HL-60 (cell line): ENCODE measurements around the gene MFN2.

ENCODE experiments used
- DNase-seq, 2 experiments: peaks; one replicate each; pipeline ENCODE4 v3.0.0-alpha.2; 2010 to 2020; ENCODE audit warnings: low read depth in 1 of 2, low spot score in 1 of 2
- H3K27ac ChIP-seq: fragments of 250-450 bp; sonication (Bioruptor Pico); replicated peaks from 2 replicates; pipeline ENCODE4 v1.5.1; 2020; ENCODE audit warnings: mild to moderate bottlenecking, moderate library complexity
- H3K27me3 ChIP-seq: fragments of 250-450 bp; sonication (Bioruptor Pico); 2 replicates; pipeline ENCODE4 v1.5.1; 2021; ENCODE audit warnings: mild to moderate bottlenecking, moderate library complexity; ENCODE audit not compliant: insufficient read depth, poor library complexity, severe bottlenecking
- H3K4me3 ChIP-seq: replicated peaks from 2 replicates; pipeline ENCODE4 v1.5.1; 2011; ENCODE audit warnings: mild to moderate bottlenecking, control low read depth, low read length; ENCODE audit not compliant: insufficient read depth
- CTCF ChIP-seq: IDR thresholded peaks from one replicate; pipeline ENCODE4 v1.5.1; 2011; ENCODE audit warnings: low read length, control low read depth, inconsistent platforms; ENCODE audit not compliant: insufficient read depth
- GABPA ChIP-seq: IDR thresholded peaks from 2 replicates; pipeline ENCODE4 v1.6.1; 2012; ENCODE audit warnings: low read depth
- POLR2AphosphoS5 ChIP-seq: IDR thresholded peaks from 2 replicates; pipeline ENCODE4 v1.6.1; 2012; ENCODE audit warnings: low read depth
- SPI1 ChIP-seq: IDR thresholded peaks from 2 replicates; pipeline ENCODE4 v1.6.1; 2012; ENCODE audit warnings: low read depth, mild to moderate bottlenecking, borderline replicate concordance
- TF ChIP-seq, protein P1 (sequence below): IDR thresholded peaks from 2 replicates; pipeline ENCODE4 v1.6.1; 2012; ENCODE audit warnings: low read depth; ENCODE audit not compliant: insufficient replicate concordance

Gene MFN2

DNA sequence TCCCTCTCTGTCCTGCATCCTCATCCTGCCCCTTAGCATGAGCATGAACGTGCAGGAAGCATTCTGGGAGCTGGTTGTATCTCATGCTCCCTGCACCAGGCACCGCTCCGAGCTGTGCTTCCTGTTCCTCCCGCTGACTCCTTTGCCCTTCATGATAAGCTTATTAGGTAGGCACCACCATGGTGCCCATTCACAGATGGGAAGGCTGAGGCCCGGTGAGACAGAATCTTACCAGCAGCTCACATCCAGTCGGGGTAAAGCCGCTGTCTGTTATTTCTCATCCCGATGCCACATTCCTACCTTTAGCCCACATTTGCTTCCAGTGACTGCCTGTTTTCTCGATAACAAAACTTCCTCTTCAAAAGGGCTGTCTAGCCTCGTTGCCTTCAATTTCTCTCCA, 46.3 kb downstream of the MFN2 start:
- no peak for TF ChIP-seq POLR2AphosphoS5
- no peak for TF ChIP-seq CTCF
- TF ChIP-seq, protein P1, sequence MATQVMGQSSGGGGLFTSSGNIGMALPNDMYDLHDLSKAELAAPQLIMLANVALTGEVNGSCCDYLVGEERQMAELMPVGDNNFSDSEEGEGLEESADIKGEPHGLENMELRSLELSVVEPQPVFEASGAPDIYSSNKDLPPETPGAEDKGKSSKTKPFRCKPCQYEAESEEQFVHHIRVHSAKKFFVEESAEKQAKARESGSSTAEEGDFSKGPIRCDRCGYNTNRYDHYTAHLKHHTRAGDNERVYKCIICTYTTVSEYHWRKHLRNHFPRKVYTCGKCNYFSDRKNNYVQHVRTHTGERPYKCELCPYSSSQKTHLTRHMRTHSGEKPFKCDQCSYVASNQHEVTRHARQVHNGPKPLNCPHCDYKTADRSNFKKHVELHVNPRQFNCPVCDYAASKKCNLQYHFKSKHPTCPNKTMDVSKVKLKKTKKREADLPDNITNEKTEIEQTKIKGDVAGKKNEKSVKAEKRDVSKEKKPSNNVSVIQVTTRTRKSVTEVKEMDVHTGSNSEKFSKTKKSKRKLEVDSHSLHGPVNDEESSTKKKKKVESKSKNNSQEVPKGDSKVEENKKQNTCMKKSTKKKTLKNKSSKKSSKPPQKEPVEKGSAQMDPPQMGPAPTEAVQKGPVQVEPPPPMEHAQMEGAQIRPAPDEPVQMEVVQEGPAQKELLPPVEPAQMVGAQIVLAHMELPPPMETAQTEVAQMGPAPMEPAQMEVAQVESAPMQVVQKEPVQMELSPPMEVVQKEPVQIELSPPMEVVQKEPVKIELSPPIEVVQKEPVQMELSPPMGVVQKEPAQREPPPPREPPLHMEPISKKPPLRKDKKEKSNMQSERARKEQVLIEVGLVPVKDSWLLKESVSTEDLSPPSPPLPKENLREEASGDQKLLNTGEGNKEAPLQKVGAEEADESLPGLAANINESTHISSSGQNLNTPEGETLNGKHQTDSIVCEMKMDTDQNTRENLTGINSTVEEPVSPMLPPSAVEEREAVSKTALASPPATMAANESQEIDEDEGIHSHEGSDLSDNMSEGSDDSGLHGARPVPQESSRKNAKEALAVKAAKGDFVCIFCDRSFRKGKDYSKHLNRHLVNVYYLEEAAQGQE, result no peak
- TF ChIP-seq GABPA, result no peak
- no peak for TF ChIP-seq SPI1
- Histone ChIP-seq H3K4me3 (no peak overlapping the region), H3K27ac (no peak overlapping the region), H3K27me3 (no peaks in the 10 kb centered on the region)
- no peak for DNase-seq

- no peak for DNase-seq
- H3K27me3 ChIP-seq, result no peaks in the 10 kb centered on the region
- H3K4me3 ChIP-seq, result no peak overlapping the region
- TF ChIP-seq GABPA (no peak), CTCF (no peak), POLR2AphosphoS5 (no peak), SPI1 (no peak)
- TF ChIP-seq, protein P1, result no peak
- H3K27ac ChIP-seq, result no peak overlapping the region
Measured at GRCh38 chr1:12028248-12028647, 48.0 kb downstream of the MFN2 start.

DNA sequence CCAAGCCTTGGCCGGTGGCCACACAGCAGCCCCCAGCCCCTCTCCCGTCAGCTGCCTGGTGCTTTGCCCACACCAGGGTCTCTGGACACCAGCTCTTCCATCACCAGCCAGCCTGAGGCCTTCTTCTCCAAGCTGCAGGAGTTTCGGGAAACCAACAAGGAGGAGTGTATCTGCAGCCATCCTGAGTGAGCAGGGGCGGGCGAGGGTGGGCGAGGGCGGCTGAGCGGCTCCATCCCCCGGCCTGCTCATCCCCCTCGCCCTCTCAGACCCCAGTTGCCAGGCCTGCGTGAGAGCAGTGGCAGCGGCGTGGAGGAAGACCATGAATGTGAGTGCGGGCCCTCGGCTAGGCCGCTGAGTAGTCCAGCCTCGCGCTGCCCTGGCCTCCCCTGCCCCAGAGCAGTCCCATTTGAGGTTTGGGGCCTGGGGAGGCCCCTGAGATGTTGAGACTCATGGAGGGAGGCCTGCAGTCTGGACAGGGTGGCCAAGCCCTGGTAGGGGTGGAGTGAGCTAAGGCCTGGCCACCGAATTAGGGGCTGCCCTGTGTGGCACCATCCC, 48.8 kb downstream of the MFN2 start:
- H3K27me3 ChIP-seq, result no peaks in the 10 kb centered on the region
- no peak overlapping the region for H3K27ac ChIP-seq
- H3K4me3 ChIP-seq, result no peak overlapping the region
- TF ChIP-seq, protein P1, result no peak
- TF ChIP-seq SPI1, result no peak
- TF ChIP-seq GABPA, result no peak
- TF ChIP-seq CTCF, result no peak
- no peak for TF ChIP-seq POLR2AphosphoS5
- no peak for DNase-seq
